Activated T-cell treated with anti-CD3 and anti-CD28 coated beads, Interleukin-2, amount 50 U/mL, for 4 hours (primary cell): ENCODE results near the gene PEX13. TPM values are rescaled to one million over a fixed set of nuclear protein-coding genes. Genes with fewer than 3 reads are reported as not detected.
"Not testable (repeated sequence)": the region's sequence is repeated elsewhere in the genome, so short reads cannot be mapped to it uniquely, and the experiment has no call there.

Experiments
- ATAC-seq, 2 donors: fragments of 200-7000 bp; cut with Tn5 transposase; one replicate each; pipeline ENCODE4 v1.10.0; 2021
- DNase-seq: peaks from one replicate; pipeline ENCODE4 v3.0.0-alpha.2; 2020
- H3K27me3 Mint-ChIP-seq: one replicate; pipeline ENCODE4 v1.8.0; 2021; ENCODE audit warnings: low read depth, mixed read lengths
- H3K36me3 Mint-ChIP-seq: one replicate; pipeline ENCODE4 v1.8.0; 2022; ENCODE audit warnings: mixed read lengths; ENCODE audit not compliant: insufficient read depth
- H3K4me1 Mint-ChIP-seq: one replicate; pipeline ENCODE4 v1.8.0; 2021; ENCODE audit warnings: low read depth, mixed read lengths
- H3K4me3 Mint-ChIP-seq: one replicate; pipeline ENCODE4 v1.8.0; 2021; ENCODE audit warnings: mild to moderate bottlenecking, moderate library complexity, mixed read lengths
- H3K9me3 Mint-ChIP-seq: one replicate; pipeline ENCODE4 v1.8.0; 2021; ENCODE audit warnings: mixed read lengths
- total RNA-seq, 3 donors: library from RNA; stranded (reverse); gene quantifications; one replicate each; pipeline ENCODE4 v1.2.1, GENCODE V29; 2021

PEX13 gene
- total RNA-seq, 3 donors from 2014 or later, result 14.6 to 18.3 (median 14.6) TPM

DNA sequence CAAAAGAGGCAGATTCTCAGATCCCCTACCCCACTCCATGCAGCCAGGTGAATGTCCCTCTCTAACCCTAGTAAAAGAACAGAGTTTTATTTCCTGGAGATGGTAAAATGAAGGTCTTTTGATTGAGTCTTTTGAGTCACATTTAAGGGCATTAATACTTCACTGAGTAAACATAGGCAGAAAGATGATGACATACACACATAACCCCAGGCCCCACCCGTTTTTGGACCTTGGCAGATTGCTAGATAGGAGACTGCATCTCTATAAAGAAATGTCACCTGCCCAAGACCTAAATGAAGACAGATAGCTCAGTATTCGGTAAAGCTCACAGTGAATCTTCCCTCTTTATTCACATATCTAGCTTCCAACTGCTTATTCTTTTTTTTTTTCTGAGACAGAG, 28.3 kb upstream of the PEX13 start:
- no peaks in the 10 kb centered on the region for H3K36me3 Mint-ChIP-seq
- H3K9me3 Mint-ChIP-seq, result no peaks in the 10 kb centered on the region
- DNase-seq (no peak), ATAC-seq (no peak)
- peaks cover 13% of the 10 kb centered on the region for H3K4me1 Mint-ChIP-seq
- no peak overlapping the region for H3K4me3 Mint-ChIP-seq
- H3K27me3 Mint-ChIP-seq, result no peaks in the 10 kb centered on the region

DNA sequence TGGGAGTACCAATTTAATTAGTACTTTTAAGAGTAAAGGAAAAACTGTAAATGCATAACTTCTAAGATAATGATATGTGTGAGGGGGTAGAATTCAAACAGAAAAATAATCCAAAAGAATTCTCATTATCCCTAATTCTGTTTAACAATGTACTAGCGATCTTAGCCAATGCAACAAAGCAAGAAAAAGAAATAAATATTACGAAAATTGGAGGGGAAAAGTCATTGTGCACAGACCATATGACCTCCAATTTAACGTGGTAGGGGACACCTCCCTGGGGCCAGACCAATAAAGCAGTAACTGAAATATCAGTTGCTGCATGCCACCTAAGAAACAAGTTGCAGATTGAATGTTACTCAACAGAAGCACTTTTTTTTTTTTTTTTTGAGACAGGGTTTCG, 25.9 kb upstream of the PEX13 start:
- peaks cover 13% of the 10 kb centered on the region for H3K4me1 Mint-ChIP-seq
- no peak for ATAC-seq
- no peaks in the 10 kb centered on the region for H3K27me3 Mint-ChIP-seq
- H3K9me3 Mint-ChIP-seq, result no peaks in the 10 kb centered on the region
- DNase-seq, result no peak
- H3K4me3 Mint-ChIP-seq, result no peak overlapping the region
- H3K36me3 Mint-ChIP-seq, result no peaks in the 10 kb centered on the region

DNA sequence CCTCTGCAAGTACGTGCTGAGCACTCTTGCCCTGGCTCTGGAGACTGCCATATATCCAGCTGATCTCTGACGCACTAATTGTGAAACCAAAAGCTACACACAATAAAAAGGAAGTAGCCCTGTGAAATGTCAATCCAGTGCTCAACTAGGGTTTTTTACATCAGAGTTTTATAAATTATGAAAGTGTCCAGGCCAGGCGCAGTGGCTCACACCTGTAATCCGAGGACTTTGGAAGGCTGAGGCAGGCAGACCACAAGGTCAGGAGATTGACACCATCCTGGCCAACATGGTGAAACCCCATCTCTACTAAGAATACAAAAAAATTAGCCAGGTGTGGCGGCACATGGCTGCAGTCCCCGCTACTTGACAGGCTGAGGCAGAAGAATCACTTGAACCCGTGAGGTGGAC, 24.5 kb upstream of the PEX13 start:
- peak overlapping the region; percentile 52 for H3K4me3 Mint-ChIP-seq

DNA sequence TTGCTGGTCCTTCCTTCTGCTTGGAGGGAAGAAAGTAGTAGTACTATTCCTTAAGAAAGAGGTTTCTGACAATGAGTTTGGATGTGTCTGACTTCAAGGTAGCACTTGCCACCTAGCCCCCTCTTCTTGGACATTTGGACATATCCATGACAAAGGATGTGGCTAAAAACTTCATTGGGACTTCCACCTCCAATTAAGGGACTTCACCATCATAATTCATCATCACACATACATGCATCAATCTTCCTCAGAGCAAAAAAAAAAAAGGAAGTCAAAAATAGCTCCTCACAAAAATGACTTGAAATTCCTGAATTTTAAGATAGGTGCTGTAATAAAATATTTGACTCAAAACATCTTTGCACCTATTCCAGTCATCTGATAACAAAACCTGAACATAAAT, 23.4 kb upstream of the PEX13 start:
- ATAC-seq (no peak), DNase-seq (no peak)
- H3K9me3 Mint-ChIP-seq, result no peaks in the 10 kb centered on the region
- H3K4me3 Mint-ChIP-seq, result no peak overlapping the region
- peaks cover 13% of the 10 kb centered on the region for H3K4me1 Mint-ChIP-seq
- no peaks in the 10 kb centered on the region for H3K36me3 Mint-ChIP-seq
- no peaks in the 10 kb centered on the region for H3K27me3 Mint-ChIP-seq

More for the DNA sequence above, 24.5 kb upstream of the PEX13 start:
- no peaks in the 10 kb centered on the region for H3K27me3 Mint-ChIP-seq
- H3K4me1 Mint-ChIP-seq, result peaks cover 13% of the 10 kb centered on the region
- H3K9me3 Mint-ChIP-seq, result no peaks in the 10 kb centered on the region
- H3K36me3 Mint-ChIP-seq, result no peaks in the 10 kb centered on the region
- DNase-seq (no peak), ATAC-seq (peak; percentile 55 to 78)

DNA sequence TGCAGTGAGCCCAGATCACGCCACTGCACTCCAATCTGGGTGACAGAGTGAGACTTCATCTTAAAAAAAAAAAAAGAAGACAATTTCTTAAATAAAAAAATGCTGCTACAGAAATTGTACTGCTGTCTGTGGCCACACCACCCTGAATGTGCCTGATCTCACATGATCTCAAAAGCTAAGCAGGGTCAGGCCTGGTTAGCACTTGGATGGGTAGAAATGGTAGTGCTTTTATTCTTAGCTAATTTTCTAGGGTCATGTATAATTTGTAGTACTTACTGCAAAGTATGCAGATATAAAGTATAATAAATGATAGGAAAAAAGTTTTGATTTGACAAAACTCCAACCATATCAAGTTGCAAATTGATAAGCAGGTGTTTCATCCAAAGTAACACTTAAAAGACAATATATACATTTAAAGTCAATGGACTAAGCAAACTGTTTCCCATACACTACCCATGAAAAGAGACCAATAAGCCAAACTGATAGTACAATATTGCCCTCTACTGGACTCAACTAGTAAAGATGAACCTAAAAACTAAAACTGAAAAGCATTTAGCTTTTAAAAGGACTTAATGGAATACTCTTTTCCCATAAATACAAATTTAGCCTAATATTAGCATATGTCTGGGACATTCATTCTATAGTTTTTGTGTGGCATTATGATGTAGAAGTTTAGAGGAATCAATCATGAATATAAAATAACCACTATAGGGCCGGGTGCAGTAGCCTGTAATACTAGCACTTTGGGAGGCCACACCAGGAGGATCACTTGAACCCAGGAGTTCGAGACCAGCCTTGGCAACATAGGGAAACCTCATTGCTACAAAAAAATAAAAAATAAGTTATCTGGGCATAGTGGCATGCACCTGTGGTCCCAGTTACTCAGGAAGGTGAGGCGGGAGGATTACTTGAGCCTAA, 18.6 kb upstream of the PEX13 start:
- H3K27me3 Mint-ChIP-seq, result no peaks in the 10 kb centered on the region
- peak in 1 of 2 donors; percentile 61 for ATAC-seq
- H3K9me3 Mint-ChIP-seq, result no peaks in the 10 kb centered on the region
- H3K4me1 Mint-ChIP-seq, result peaks cover 2% of the 10 kb centered on the region
- H3K4me3 Mint-ChIP-seq, result no peak overlapping the region
- DNase-seq, result no peak
- no peaks in the 10 kb centered on the region for H3K36me3 Mint-ChIP-seq

DNA sequence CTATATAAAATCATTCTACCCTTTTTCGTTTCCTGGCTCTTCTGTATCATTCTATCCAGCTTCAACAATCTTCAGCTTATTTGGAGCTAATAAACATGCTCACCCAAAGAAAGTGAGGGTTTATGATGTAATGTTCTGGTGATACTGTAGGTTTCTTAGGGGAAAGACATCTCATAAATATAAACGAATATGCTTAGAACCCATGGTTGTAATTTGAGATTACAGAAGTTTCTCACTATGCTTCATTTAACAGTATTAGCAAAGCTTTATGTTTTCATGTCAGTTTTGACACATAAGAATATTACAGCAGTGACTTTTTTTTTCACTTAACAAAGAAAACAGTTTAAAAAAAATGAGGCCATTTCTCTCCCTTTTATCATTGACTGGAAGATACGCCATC, 11.8 kb upstream of the PEX13 start:
- DNase-seq, result no peak
- no peak for ATAC-seq
- no peaks in the 10 kb centered on the region for H3K4me1 Mint-ChIP-seq
- H3K9me3 Mint-ChIP-seq, result no peaks in the 10 kb centered on the region
- H3K36me3 Mint-ChIP-seq, result peaks cover 2% of the 10 kb centered on the region
- no peaks in the 10 kb centered on the region for H3K27me3 Mint-ChIP-seq
- H3K4me3 Mint-ChIP-seq, result no peak overlapping the region

DNA sequence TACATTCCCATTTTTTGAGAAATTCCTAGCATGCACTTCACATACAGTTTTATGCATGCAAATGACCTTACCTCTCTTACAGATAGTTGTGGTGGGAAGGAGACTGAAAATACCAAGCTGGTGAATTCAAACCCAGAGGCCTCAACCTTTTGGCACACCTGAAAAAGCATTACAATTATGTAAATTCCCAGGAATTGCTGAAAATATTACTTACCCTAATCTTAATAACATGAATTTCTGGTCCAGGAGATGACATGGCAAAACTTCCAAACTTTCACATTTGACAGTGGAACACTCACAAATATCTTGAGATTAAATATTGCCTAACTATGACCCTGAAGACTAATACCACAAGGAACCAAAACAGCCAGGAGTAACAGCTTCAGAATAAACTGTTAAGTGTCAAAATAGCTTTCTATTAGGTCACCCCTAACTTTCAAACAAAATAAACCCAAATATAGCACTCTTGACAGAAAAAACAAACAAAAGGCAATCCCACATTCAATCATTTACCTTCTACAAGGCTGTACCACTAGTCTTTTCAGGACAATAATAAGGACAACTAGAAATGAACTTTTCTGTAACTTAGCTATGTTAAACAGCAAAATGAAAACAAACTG, 10.9 kb upstream of the PEX13 start:
- H3K4me3 Mint-ChIP-seq, result no peak overlapping the region
- peaks cover 2% of the 10 kb centered on the region for H3K36me3 Mint-ChIP-seq
- H3K4me1 Mint-ChIP-seq, result no peaks in the 10 kb centered on the region
- no peaks in the 10 kb centered on the region for H3K27me3 Mint-ChIP-seq
- no peak for DNase-seq
- no peak for ATAC-seq
- no peaks in the 10 kb centered on the region for H3K9me3 Mint-ChIP-seq

DNA sequence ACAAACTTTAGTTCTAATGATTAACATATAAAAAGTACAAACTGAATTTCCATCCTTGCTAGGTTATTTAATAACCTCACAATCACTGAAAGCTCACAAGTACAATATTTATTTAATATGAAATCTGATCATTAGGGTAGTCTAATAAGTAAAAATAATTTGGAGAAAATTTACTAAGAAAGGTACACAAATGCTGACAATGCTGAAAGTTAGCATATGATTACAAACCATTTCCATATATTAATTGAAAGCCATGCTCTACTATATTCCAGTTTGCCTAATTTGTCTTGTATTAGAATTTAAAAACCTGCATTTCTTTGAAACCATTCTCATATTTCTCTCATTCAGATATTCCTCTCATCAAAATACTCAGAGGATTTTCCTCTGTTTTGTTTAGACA, 8.2 kb upstream of the PEX13 start:
- H3K27me3 Mint-ChIP-seq, result no peaks in the 10 kb centered on the region
- H3K4me1 Mint-ChIP-seq, result peaks cover 2% of the 10 kb centered on the region
- no peak overlapping the region for H3K4me3 Mint-ChIP-seq
- DNase-seq (no peak), ATAC-seq (no peak)
- H3K9me3 Mint-ChIP-seq, result no peaks in the 10 kb centered on the region
- no peaks in the 10 kb centered on the region for H3K36me3 Mint-ChIP-seq

DNA sequence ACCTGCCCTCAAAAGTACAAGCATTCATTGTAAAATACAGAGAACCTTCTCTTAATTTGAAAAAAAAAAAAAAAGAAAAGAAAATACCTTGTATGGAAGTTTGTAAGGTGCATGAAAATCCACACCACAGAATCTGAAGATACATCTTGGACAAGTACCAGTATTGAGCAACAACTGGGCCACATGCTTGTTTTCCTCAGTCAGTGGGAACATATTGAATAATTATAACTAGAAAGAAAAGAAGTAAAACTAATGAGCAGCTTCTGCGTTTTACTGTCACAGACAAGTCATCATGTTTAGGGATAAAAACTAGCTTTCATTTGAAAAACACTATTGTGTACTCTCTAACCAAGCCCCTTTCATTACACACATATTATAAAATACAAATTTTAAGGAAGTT, 5.8 kb upstream of the PEX13 start:
- no peaks in the 10 kb centered on the region for H3K9me3 Mint-ChIP-seq
- no peak overlapping the region for H3K4me3 Mint-ChIP-seq
- H3K36me3 Mint-ChIP-seq, result no peaks in the 10 kb centered on the region
- no peaks in the 10 kb centered on the region for H3K27me3 Mint-ChIP-seq
- no peak for DNase-seq
- no peak for ATAC-seq
- peaks cover 14% of the 10 kb centered on the region for H3K4me1 Mint-ChIP-seq

DNA sequence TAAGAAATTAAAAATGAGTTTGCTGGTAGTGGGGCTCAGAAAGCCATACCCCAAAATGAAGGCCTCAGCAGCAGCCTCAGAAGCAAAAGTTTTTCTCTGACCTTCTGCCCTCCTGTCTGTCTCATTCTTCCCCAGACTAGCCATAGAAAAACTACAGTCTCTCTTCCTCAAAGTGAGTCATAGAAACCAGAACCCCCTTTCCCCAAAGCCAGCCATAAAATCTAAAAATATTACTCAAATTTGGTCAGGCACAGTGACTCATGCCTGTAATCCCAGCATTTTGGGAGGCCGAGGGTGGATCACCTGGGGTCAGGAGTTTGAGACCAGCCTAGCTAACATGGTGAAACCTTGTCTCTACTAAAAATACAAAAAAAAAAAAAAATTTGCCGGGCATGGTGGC, 5.2 kb upstream of the PEX13 start:
- ATAC-seq, DNase-seq, H3K36me3 Mint-ChIP-seq, H3K4me3 Mint-ChIP-seq, H3K9me3 Mint-ChIP-seq, H3K27me3 Mint-ChIP-seq: not testable (repeated sequence)
- peaks cover 14% of the 10 kb centered on the region for H3K4me1 Mint-ChIP-seq

DNA sequence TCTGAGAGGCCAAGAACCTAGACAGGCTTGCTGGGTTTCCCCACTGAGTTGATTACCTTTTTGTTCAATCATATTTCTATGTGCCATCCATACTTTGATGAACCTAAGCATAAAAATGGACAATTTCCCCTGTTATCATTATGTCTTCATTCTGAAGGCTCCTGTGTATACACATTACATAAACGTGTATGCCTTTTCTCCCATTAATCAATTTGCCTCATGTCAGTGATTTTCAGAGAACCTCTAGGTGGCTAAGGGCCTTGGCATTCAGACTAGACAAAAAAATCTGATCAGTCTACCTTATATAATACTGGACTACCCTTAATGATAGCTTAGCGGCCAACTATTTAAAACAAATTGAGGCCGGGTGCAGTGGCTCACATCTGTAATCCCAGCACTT, 4.1 kb upstream of the PEX13 start:
- no peak for DNase-seq
- Mint-ChIP-seq H3K4me3 (no peak overlapping the region), H3K27me3 (no peaks in the 10 kb centered on the region), H3K36me3 (no peaks in the 10 kb centered on the region), H3K4me1 (peaks cover 18% of the 10 kb centered on the region), H3K9me3 (no peaks in the 10 kb centered on the region)
- ATAC-seq, result no peak

DNA sequence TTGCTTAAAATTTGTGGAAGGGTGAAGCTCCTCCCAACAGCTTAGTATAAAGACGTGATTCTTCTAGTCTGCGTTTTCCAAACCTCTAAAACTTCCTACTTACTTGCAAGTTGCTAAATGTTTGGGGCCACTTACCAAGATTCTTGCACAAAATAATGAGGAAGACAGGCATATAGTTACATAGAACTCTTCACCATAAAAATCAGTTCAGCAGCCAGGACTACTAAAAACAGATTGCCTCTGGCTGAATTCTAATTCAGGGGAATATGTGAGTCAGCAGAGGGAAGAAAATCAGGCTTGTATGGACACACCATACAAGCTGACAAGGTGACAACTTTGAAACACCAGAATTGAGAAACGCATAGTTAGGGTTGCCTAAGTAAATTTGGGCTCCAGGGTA, 2.8 kb upstream of the PEX13 start:
- Mint-ChIP-seq H3K27me3 (no peaks in the 10 kb centered on the region), H3K9me3 (no peaks in the 10 kb centered on the region), H3K4me3 (peak overlapping the region; percentile 38), H3K36me3 (no peaks in the 10 kb centered on the region), H3K4me1 (peaks cover 28% of the 10 kb centered on the region)
- ATAC-seq (no peak), DNase-seq (no peak)

DNA sequence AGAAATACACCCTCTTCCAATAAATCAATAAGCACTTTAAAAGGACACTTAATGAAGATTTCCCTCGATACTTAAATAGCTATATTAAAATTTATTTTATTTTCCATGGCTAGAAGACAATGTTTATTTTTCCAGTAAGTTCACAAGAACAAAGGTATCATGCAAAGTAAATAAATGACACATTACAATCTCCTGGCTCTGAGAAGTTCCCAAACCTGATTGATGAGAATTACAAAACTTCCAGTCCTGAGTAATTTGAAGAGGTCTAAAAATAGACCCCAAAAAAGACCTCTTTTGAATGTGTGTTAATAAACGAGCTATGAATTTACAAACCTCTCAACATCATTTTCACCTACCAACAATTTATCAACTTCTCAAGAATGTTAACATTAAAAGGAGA, 1.5 kb upstream of the PEX13 start:
- ATAC-seq (no peak), DNase-seq (no peak)
- H3K36me3 Mint-ChIP-seq, result peaks cover 2% of the 10 kb centered on the region
- H3K4me1 Mint-ChIP-seq, result peaks cover 36% of the 10 kb centered on the region
- peak overlapping the region; percentile 93 for H3K4me3 Mint-ChIP-seq
- H3K27me3 Mint-ChIP-seq, result no peaks in the 10 kb centered on the region
- no peaks in the 10 kb centered on the region for H3K9me3 Mint-ChIP-seq

DNA sequence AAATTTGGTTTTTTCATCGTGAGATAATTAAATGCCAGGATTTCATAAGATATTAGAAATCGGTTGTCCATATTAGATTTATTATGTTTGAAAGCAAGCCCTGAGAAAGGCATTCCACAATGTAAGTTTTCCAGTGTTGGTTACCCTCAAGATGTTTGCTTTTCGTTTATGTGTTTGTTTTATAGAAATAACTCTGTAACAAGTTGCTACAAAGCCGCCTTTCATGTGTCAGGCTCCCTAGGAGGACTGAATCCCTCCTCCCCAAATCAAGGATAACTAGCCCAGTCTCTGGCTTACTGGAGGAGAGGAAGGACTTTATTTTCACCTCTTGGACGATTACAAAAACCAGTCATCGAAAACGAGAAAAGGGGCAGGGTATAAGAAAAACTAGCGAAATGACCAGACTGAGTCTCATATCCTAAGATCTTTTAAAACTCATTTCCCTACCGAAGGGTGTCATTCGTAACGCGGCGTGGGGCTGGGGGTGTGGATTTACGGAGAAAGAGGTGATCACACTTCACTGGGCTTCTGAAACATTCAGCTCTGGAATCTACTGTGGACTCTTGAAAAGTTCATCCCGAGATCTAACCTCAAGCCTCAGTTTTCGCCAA, 1.0 kb upstream of the PEX13 start:
- peaks cover 4% of the 10 kb centered on the region for H3K36me3 Mint-ChIP-seq
- no peaks in the 10 kb centered on the region for H3K27me3 Mint-ChIP-seq
- DNase-seq, result no peak
- H3K9me3 Mint-ChIP-seq, result no peaks in the 10 kb centered on the region
- peaks cover 37% of the 10 kb centered on the region for H3K4me1 Mint-ChIP-seq
- H3K4me3 Mint-ChIP-seq, result peak overlapping the region; percentile 93
- peak; percentile 20 to 23 for ATAC-seq
